IMR-90 (cell line): Measurements from ENCODE around the gene FAM78A. TPM values are rescaled to one million over a fixed set of nuclear protein-coding genes. Genes with fewer than 3 reads are reported as not detected.

Experiments used
- ATAC-seq: fragments of 200-7000 bp; cut with Tn5 transposase; 2 replicates; pipeline ENCODE4 v1.9.1; 2020; ENCODE audit warnings: low read depth, mild to moderate bottlenecking, moderate library complexity
- BruUV-seq: library from RNA; stranded (reverse); fragments of 400-500 nt; replicated peaks from 2 replicates; lab custom pipeline; 2021; lab: Mats Ljungman, UMichigan
- CTCF ChIA-PET: fragments of 300-600 bp; formaldehyde crosslinking; extraction: SDS; loops from one replicate; lab custom pipeline; 2021; ENCODE audit warnings: antibody characterized with exemption; lab: Yijun Ruan, JAX
- POLR2A ChIA-PET: fragments of 300-600 bp; sonication (Branson Sonifier 250); formaldehyde crosslinking; loops from one replicate; lab custom pipeline; 2022; ENCODE audit warnings: antibody characterized with exemption; ENCODE audit not compliant: unreplicated experiment; lab: Charles Lee
- DNase-seq: peaks from one replicate; pipeline ENCODE4 v3.0.0; 2013
- H2AFZ ChIP-seq: replicated peaks from 2 replicates; pipeline ENCODE3; 2013; ENCODE audit warnings: low read length, mild to moderate bottlenecking; ENCODE audit not compliant: poor library complexity
- H2AK5ac ChIP-seq: 2 replicates; pipeline ENCODE4 v1.6.1; 2013; ENCODE audit warnings: low read depth, low read length, inconsistent platforms
- H2AK9ac ChIP-seq: replicated peaks from 2 replicates; pipeline ENCODE3; 2013; ENCODE audit warnings: mild to moderate bottlenecking, low read depth, low read length, moderate library complexity; ENCODE audit not compliant: poor library complexity
- H2BK120ac ChIP-seq: 2 replicates; pipeline ENCODE4 v1.6.1; 2013; ENCODE audit warnings: low read depth, low read length, inconsistent platforms
- H2BK15ac ChIP-seq: 3 replicates; pipeline ENCODE4 v1.6.1; 2013; ENCODE audit warnings: low read depth, low read length, inconsistent platforms
- H2BK20ac ChIP-seq: 2 replicates; pipeline ENCODE4 v1.6.1; 2013; ENCODE audit warnings: low read depth, mild to moderate bottlenecking, inconsistent platforms, low read length, moderate library complexity
- H2BK5ac ChIP-seq: 2 replicates; pipeline ENCODE4 v1.6.1; 2013; ENCODE audit warnings: mild to moderate bottlenecking, low read depth, low read length, inconsistent platforms; ENCODE audit not compliant: poor library complexity, severe bottlenecking
- H3K14ac ChIP-seq: replicated peaks from 2 replicates; pipeline ENCODE4 v1.6.1; 2013; ENCODE audit warnings: low read depth, low read length, inconsistent platforms
- H3K18ac ChIP-seq: 2 replicates; pipeline ENCODE4 v1.6.1; 2013; ENCODE audit warnings: low read depth, low read length, control low read depth
- H3K23ac ChIP-seq: 2 replicates; pipeline ENCODE4 v1.6.1; 2013; ENCODE audit warnings: low read depth, low read length, inconsistent platforms
- H3K27ac ChIP-seq: 2 replicates; pipeline ENCODE4 v1.5.1; 2013; ENCODE audit warnings: mild to moderate bottlenecking, control low read depth, low read length; ENCODE audit not compliant: insufficient read depth
- H3K27me3 ChIP-seq: 2 replicates; pipeline ENCODE4 v1.6.1; 2013; ENCODE audit warnings: low read length; ENCODE audit not compliant: control insufficient read depth, insufficient read depth
- H3K36me3 ChIP-seq: 2 replicates; pipeline ENCODE4 v1.6.1; 2013; ENCODE audit warnings: low read length, mixed read lengths; ENCODE audit not compliant: control insufficient read depth, insufficient read depth
- H3K4ac ChIP-seq: 2 replicates; pipeline ENCODE4 v1.6.1; 2013; ENCODE audit warnings: low read depth, low read length, inconsistent platforms
- H3K4me1 ChIP-seq: 2 replicates; pipeline ENCODE4 v1.6.1; 2013; ENCODE audit warnings: low read length, mixed read lengths; ENCODE audit not compliant: control insufficient read depth, insufficient read depth
- H3K4me2 ChIP-seq: 2 replicates; pipeline ENCODE4 v1.6.1; 2013; ENCODE audit warnings: low read depth, mild to moderate bottlenecking, control low read depth, low read length, moderate library complexity
- H3K4me3 ChIP-seq: 2 replicates; pipeline ENCODE4 v1.5.1; 2013; ENCODE audit warnings: low read depth, mild to moderate bottlenecking, control low read depth, low read length, moderate library complexity; ENCODE audit not compliant: insufficient read depth
- H3K56ac ChIP-seq: 2 replicates; pipeline ENCODE4 v1.6.1; 2013; ENCODE audit warnings: low read length, inconsistent platforms; ENCODE audit not compliant: insufficient read depth; ENCODE audit errors: extremely low read depth
- H3K79me1 ChIP-seq, 2 experiments: 2 replicates each; pipeline ENCODE4 v1.6.1; 2013; ENCODE audit warnings: low read length in 2 of 2, inconsistent platforms in 1 of 2, low read depth in 1 of 2
- H3K9ac ChIP-seq: 2 replicates; pipeline ENCODE4 v1.6.1; 2013; ENCODE audit warnings: low read depth, low read length, control low read depth
- H3K9me1 ChIP-seq: 2 replicates; pipeline ENCODE4 v1.6.1; 2013; ENCODE audit warnings: low read length, inconsistent platforms; ENCODE audit not compliant: insufficient read depth
- H3K9me3 ChIP-seq: 2 replicates; pipeline ENCODE4 v1.6.1; 2013; ENCODE audit warnings: low read length; ENCODE audit not compliant: control insufficient read depth, insufficient read depth
- H4K20me1 ChIP-seq: 2 replicates; pipeline ENCODE4 v1.6.1; 2013; ENCODE audit warnings: low read length, inconsistent platforms; ENCODE audit not compliant: insufficient read depth
- H4K5ac ChIP-seq: 2 replicates; pipeline ENCODE4 v1.6.1; 2013; ENCODE audit warnings: mild to moderate bottlenecking, low read depth, low read length, control low read depth
- H4K8ac ChIP-seq, 2 experiments: 2 replicates each; pipeline ENCODE4 v1.6.1; 2013; ENCODE audit warnings: low read depth in 2 of 2, low read length in 2 of 2, control low read depth in 1 of 2, inconsistent platforms in 1 of 2
- H4K91ac ChIP-seq: 2 replicates; pipeline ENCODE4 v1.6.1; 2013; ENCODE audit warnings: low read depth, low read length, inconsistent platforms; ENCODE audit not compliant: insufficient read depth
- CHD1 ChIP-seq: IDR thresholded peaks from 2 replicates; pipeline ENCODE4 v1.6.1; 2012; ENCODE audit warnings: low read depth, low read length, improper control_type of control experiment
- FOS ChIP-seq: fragments of 150-350 bp; IDR thresholded peaks from 2 replicates; pipeline ENCODE4 v1.6.1; 2016; ENCODE audit warnings: low read depth, low read length
- NFE2L2 ChIP-seq: fragments of 150-350 bp; IDR thresholded peaks from 2 replicates; pipeline ENCODE4 v1.6.1; 2016; ENCODE audit warnings: low read depth, mild to moderate bottlenecking, low read length
- WGBS, 2 experiments: methylation state at CpG; one replicate each; pipeline versions ENCODE4 v1.1.5 to v1.1.7; 2013; ENCODE audit warnings: missing lambda C conversion rate in 2 of 2; ENCODE audit not compliant: insufficient read length in 1 of 2; ENCODE audit errors: extremely low coverage in 2 of 2; 5-methylcytosine and 5-hydroxymethylcytosine counted together
- dilution Hi-C: fragments of 300-500 bp; cut with HindIII; formaldehyde crosslinking; loops from one replicate; pipeline ENCODE4 v1.14.3; 2018; ENCODE audit warnings: low sequenced_read_pairs; ENCODE audit not compliant: unreplicated experiment
- in situ Hi-C: fragments of 300-500 bp; cut with MboI; formaldehyde crosslinking; loops from 3 replicates; pipeline ENCODE4 v1.14.3; 2019; ENCODE audit warnings: low sequenced_read_pairs, inconsistent platforms, mixed read lengths
- intact Hi-C: fragments of 100-400 bp; cut with micrococcal nuclease; formaldehyde crosslinking; loops from 2 replicates; pipeline ENCODE4 v1.10.0; 2022
- polyA plus RNA-seq, 3 experiments: library from polyadenylated mRNA; depleted of rRNA; stranded (reverse); fragments of >200 nt; gene quantifications; 2 replicates each; pipeline ENCODE4 v1.2.3, GENCODE V29; 2012; ENCODE audit warnings: low replicate concordance in 1 of 3
- total RNA-seq: library from RNA; depleted of rRNA; stranded (reverse); fragments of >200 nt; gene quantifications from 2 replicates; pipeline ENCODE4 v1.2.3, GENCODE V29; 2012

FAM78A gene
- total and polyA plus RNA-seq, 2 of the 4 experiments (the other 2 are of a cell fraction), result 0.18 to 0.27 TPM

DNA sequence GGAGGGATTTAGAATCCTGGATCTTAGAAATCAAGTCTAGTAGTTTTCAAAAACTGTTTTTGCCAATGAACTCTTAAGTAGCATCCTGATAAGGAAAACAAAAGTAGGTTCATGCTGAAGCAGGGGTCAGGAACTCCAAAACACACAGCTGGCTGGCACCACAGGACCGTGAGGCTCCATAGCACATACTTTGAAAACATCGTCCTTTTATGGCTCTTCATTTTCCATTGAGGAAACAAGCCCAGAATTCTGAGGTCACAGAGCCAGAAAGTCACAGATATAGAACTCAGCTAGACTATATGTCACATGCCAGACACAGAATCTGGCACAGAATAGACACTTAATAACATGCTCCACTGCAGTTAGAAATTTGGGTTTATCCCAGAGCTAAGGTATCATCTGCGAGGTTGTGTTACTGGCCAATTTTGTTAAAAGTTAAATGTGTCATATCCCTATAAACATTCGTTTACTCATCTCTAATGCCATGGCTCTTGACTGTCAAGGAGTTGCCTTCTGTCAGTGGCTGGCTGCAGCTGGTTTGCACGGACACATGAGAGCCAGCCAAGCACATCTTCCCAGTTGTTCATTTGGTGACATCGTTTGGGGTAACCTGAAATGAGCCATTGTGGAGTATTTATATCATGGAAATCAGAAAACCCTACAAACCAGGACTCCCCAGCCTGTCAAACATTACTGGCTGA is 58.8 kb downstream of the FAM78A start:
- TF ChIP-seq NFE2L2, result no peak
- no peak for TF ChIP-seq CHD1
- TF ChIP-seq FOS, result no peak
- H4K8ac ChIP-seq, result no peak overlapping the region
- no CpG with 5 or more reads among the region's 6 CpGs for WGBS, 2 experiments
- no peak overlapping the region for H2AK5ac ChIP-seq
- DNase-seq, result no peak
- BruUV-seq, result no TSS peak
- in situ Hi-C loops (no loop called here), intact Hi-C loops (no loop called here), dilution Hi-C loops (no loop called here)
- no peak overlapping the region for H3K4me2 ChIP-seq
- no peak overlapping the region for H2AFZ ChIP-seq
- H3K27me3 ChIP-seq, result no peaks in the 10 kb centered on the region
- H3K4me3 ChIP-seq, result no peak overlapping the region
- H2BK5ac ChIP-seq, result no peak overlapping the region
- no peak overlapping the region for H2AK9ac ChIP-seq
- H3K9me1 ChIP-seq, result peaks cover 15% of the 10 kb centered on the region
- H2BK120ac ChIP-seq, result no peak overlapping the region
- H3K4me1 ChIP-seq, result no peaks in the 10 kb centered on the region; the same call in 1 of the 2 replicates
- ChIA-PET CTCF (interaction anchor here (1.1 kb wide), 1 partner anchor 40 kb away, joined by 3 read pairs; no protein-coding TSS in a partner anchor), POLR2A (no interaction called here)
- no peak overlapping the region for H4K91ac ChIP-seq
- no peak for ATAC-seq
- no peak overlapping the region for H3K23ac ChIP-seq
- no peak overlapping the region for H4K5ac ChIP-seq
- H2BK20ac ChIP-seq, result no peak overlapping the region
- H3K14ac ChIP-seq, result no peak overlapping the region
- H3K4ac ChIP-seq, result no peak overlapping the region
- H3K79me1 ChIP-seq, result peaks cover 0 to 7% of the 10 kb centered on the region in 2 experiments; a peak in 2 of 4 replicates
- H3K36me3 ChIP-seq, result peaks cover 14% of the 10 kb centered on the region
- no peak overlapping the region for H3K18ac ChIP-seq
- H3K9ac ChIP-seq, result no peak overlapping the region
- no peaks in the 10 kb centered on the region for H3K9me3 ChIP-seq
- no peak overlapping the region for H3K56ac ChIP-seq
- H2BK15ac ChIP-seq, result no peak overlapping the region
- H4K20me1 ChIP-seq, result peaks cover 5% of the 10 kb centered on the region; the same call in 1 of the 2 replicates
- no peak overlapping the region for H3K27ac ChIP-seq
